AG20443 (cell line): ENCODE measurements around the gene AKIRIN1.
"Not testable (repeated sequence)": the region's sequence is repeated elsewhere in the genome, so short reads cannot be mapped to it uniquely, and the experiment has no call there.

Source experiments
- DNase-seq: peaks from one replicate; pipeline ENCODE4 v3.0.0; 2012; ENCODE audit warnings: low spot score, mixed read lengths

Gene AKIRIN1, protein sequence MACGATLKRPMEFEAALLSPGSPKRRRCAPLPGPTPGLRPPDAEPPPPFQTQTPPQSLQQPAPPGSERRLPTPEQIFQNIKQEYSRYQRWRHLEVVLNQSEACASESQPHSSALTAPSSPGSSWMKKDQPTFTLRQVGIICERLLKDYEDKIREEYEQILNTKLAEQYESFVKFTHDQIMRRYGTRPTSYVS

GRCh38 chr1:38990738-38991637 lies at the start of gene AKIRIN1:
Gene AKIRIN1 (plus strand): TSS chr1:38991276. CDS start chr1:38991381, 105 bp downstream.
- peak; percentile 100 for DNase-seq

DNA sequence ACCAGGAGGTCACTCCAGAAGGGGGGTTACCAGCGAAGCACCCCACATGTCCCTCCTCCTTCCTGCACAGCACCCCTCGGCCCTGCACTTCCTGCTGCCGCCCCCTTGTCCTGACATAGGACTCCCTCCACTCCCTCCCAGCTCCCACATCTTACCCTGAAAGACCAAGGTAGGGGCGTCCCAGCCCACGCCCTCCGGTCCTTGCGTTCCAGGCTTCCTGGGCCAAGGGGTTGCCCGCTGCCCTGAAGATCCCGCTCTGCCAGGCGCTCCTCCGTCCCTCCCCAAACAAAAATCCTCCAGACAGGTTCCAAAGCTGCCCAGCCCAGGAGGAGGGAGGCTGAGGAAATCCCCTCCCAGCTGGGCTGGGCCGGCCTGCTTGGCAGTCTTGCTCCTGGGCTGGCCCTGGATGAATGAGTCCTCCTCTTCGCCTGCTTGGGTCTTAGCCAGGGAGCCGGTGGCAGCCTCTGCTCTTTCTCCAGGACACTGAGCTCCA lies 49.5 kb upstream of the AKIRIN1 start, which contains the start of gene RHBDL2:
Gene RHBDL2, minus strand, starts transcription at position 304 of the 493 bp plus-strand sequence. CDS start 22,618 bp downstream, outside the sequence.
- peak; percentile 94 for DNase-seq

DNA sequence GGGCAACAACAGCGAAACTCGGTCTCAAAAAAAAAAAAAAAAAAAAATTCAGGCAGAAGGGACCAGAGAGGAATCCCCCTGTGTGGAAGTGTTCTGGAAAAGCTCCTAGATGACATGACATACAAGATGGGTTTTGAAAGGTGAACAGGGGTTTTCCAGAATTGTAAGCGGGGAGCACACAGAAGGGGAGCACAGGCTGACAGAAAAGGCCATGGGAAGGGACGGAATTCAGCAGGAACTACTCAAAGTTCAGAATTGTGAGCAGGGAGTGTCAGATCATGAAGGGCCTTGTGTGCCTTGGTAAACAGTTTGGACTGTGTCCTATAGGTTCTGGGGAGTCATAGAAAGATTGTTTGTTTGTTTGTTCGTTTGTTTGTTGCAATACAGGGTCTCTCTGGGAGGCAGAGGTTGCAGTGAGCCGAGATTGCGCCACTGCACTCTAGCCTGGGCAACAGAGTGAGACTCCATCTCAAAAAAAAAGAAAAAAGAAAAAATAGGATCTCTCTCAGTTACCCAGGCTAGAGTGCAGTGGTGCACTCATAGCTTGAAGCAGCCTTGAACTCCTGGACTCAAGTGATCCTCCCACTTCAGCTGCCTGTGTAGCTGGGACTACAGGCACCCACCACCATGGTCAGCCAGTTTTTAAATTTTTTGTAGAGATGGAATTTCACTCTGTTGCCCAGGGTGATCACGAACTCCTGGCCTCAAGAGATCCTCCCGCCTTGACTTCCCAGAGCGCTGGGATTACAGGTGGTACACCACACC lies 48.2 kb upstream of the AKIRIN1 start:
- no peak for DNase-seq

- DNase-seq, result no peak
Observed at GRCh38 chr1:38944547-38944946, 46.5 kb upstream of the AKIRIN1 start.

DNA sequence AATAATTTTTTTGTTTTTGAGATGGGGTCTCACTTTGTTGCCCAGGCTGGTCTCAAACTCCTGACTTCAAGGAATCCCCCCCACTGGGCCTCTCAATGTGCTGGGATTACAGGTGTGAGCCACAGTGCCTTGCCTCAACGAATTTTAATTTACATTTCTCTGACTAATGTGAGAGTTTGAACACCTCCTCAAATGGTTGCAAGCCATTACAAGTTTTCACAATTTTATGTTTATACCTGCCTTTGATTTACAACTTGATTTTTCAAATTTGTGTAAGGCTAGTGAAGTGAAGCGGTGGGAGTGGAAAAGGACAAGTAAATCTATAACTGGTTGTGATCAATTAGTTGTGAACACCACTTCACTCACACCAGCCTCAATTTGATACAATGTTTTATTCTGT lies 40.5 kb upstream of the AKIRIN1 start:
- no peak for DNase-seq

DNA sequence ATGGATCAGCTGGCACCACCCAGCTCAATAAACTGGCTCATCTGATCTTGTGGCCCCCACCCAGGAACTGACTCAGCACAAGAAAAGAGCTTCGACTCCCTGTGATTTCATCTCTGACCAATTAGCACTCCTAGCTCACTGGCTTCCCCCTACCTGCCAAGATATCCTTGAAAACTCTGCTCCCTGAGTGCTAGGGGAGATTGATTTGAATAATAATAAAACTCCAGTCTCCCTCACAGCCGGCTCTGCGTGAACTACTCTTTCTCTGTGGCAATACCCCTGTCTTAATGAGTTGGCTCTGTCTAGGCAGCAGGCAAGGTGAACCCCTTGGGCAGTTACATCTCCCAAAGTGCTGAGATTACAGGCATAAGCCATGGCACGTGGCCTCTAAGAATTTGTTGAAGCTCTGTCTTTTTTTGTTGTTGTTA lies 37.6 kb upstream of the AKIRIN1 start:
- no peak for DNase-seq

DNA sequence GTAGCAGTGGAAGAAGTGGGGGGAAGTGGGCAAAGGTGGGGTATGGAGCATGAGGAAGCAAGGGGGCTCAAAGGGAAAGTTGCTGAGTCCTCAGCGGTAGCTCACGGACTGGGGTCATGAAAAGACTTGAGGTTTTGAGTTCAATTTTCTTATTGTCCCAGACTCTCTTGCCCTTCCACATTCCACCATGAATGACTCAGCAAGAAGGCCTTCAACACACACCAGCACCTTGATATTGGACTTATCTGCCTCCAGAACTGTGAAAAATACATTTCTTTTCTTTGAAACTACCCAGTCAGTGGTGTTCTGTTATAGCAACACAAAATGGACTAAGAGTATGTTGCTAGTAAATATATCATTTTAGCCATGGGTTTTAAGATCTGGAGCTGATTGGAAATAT lies 32.1 kb upstream of the AKIRIN1 start:
- DNase-seq, result no peak

DNA sequence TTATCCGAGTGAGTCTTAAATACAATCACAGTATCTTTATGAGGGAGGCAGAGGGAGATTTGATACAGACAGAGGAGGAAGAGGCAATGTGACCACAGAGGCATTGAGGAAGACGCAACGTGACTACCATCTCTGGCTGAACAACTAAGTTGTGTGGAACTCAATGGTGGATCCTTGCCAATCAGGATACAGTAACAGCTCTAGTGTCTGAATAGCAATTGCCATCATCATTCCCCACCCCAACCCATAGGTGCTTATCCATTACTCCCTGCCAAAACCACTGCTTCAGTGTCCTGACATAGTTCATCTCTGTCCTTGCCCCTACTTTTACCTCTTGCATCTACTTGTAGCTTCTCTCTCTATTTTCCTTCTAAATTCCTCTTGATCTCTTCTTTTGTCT lies 29.0 kb upstream of the AKIRIN1 start:
- peak; percentile 65 for DNase-seq

- no peak for DNase-seq
Observed at GRCh38 chr1:38962560-38962959, 28.5 kb upstream of the AKIRIN1 start.

- DNase-seq, result no peak
Observed at GRCh38 chr1:38964140-38964548, 26.9 kb upstream of the AKIRIN1 start.

DNA sequence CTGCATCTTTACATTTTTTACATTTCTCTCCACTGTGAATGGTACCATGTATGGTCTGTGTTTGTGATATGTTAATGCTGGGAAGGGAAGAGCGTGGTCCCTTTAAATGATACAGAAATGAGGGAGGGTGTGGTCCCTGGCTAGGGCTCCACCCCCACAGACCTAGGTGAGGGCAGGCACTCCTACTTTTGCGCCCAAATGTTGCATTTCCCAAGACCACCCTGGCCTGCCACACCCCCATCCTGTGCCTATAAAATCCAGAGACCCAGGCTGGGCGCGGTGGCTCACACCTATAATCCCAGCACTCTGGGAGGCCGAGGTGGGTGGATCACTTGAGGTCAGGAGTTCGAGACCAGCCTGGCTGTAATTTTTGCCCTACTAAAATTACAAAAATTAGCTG lies 17.9 kb upstream of the AKIRIN1 start:
- DNase-seq, result not testable (repeated sequence)

GRCh38 chr1:38973659-38974437 lies 17.2 kb upstream of the AKIRIN1 start:
- DNase-seq, result no peak

- DNase-seq, result not testable (repeated sequence)
Observed at GRCh38 chr1:38977399-38978244, 13.5 kb upstream of the AKIRIN1 start.

DNA sequence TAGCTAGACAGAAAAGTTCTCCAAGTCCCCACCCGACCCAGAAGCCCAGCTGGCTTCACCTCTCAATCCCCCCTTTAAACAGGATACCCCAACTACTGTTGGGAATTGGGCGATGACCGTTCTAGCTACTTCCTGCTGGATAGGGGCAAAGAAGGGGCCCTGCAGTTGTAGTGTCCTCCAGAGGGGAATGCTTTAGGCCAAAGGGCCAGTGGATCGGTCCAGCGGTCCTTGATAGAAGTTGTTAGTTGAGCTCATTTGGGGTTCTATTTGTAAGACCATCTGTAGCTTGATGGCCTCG lies 12.9 kb upstream of the AKIRIN1 start:
- not testable (repeated sequence) for DNase-seq

DNA sequence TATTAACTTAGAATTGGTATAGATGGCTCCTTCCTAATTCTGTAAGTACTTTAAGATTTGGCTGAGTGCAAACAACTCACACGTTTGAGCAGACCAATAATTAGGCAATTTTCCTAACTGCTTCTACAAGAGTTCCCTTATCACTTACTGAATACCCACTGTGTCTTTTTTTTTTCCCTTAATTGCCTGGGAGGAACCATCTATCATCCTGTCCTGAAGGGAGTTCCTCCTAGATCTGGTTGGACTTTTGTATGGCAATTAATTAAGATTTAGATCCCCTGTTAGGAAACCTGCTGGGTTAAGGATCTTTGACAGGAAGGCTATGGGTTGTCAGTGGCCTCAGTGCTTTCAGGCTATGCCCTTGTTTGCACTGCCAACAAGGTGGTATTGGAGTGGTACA lies 11.7 kb upstream of the AKIRIN1 start:
- not testable (repeated sequence) for DNase-seq

- no peak for DNase-seq
Observed at GRCh38 chr1:38989979-38990378, 1.1 kb upstream of the AKIRIN1 start.

GRCh38 chr1:38990386-38990737 lies 714 bp upstream of the AKIRIN1 start:
- DNase-seq, result peak; percentile 16

- peak; percentile 54 for DNase-seq
Observed at GRCh38 chr1:38991638-38992411, 749 bp downstream of the AKIRIN1 start.

DNA sequence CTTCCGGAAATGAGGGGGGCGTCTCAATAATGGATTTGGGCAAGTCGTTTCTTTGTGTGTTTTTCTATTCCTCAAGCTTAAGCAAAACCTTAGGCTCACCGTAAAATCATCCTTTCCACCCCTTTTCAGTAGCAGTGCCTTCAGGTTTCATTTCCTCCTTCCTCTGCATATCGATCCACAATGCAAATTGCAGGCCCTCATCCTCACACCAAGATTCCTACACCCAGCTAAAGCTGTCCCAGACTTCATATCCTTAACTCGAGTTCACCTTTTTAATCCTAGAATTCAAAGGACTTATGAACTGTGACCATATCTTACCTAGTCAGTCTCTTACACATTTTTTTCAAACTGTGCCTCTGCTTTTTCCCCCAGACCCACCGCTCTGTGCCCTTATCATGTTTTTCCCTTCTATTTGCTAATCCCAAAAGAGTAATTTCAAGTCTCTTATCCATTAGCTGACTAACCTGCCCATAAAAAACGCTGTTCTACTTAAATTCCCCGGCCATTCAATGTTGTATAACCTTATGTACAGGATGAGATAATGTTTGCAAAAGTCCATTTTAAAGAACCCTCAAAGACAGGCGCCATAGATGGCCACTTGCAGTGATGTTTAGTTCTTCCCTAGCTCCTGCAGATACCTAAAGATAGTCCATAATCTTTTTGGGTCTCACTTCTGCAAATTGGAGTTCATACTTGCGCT lies 1.5 kb downstream of the AKIRIN1 start:
- no peak for DNase-seq
